ENCODE results near the gene PDZD8.

The PDZD8 gene

GRCh38 chr10:117375360-117376178 is at the start of gene PDZD8:
PDZD8 (minus strand) TSS chr10:117375440; CDS start chr10:117375227, 213 bp downstream.
- DNase-seq = peak; percentile 91

- DNase-seq = no peak
Observed at GRCh38 chr10:117424171-117424570, 48.9 kb upstream of the PDZD8 start.

- DNase-seq = no peak
Observed at GRCh38 chr10:117421985-117422384, 46.7 kb upstream of the PDZD8 start.

- no peak for DNase-seq
Observed at GRCh38 chr10:117420768-117421167, 45.5 kb upstream of the PDZD8 start.

GRCh38 chr10:117419921-117420320 is 44.7 kb upstream of the PDZD8 start:
- DNase-seq = no peak

GRCh38 chr10:117419159-117419558 is 43.9 kb upstream of the PDZD8 start:
- DNase-seq = no peak

- no peak for DNase-seq
Observed at GRCh38 chr10:117418121-117418520, 42.9 kb upstream of the PDZD8 start.

GRCh38 chr10:117417196-117417595 is 42.0 kb upstream of the PDZD8 start:
- DNase-seq = no peak

GRCh38 chr10:117413928-117414618 is 38.8 kb upstream of the PDZD8 start:
- no peak for DNase-seq

GRCh38 chr10:117412469-117413010 is 37.3 kb upstream of the PDZD8 start:
- DNase-seq = no peak

- no peak for DNase-seq
Observed at GRCh38 chr10:117411479-117412399, 36.5 kb upstream of the PDZD8 start.

- DNase-seq = no peak
Observed at GRCh38 chr10:117410557-117410956, 35.3 kb upstream of the PDZD8 start.

- no peak for DNase-seq
Observed at GRCh38 chr10:117409549-117410305, 34.5 kb upstream of the PDZD8 start.

GRCh38 chr10:117408436-117409384 is 33.5 kb upstream of the PDZD8 start:
- no peak for DNase-seq

GRCh38 chr10:117405730-117406129 is 30.5 kb upstream of the PDZD8 start:
- no peak for DNase-seq

- DNase-seq = no peak
Observed at GRCh38 chr10:117400329-117400728, 25.1 kb upstream of the PDZD8 start.

GRCh38 chr10:117399341-117400196 is 24.3 kb upstream of the PDZD8 start:
- DNase-seq = no peak

GRCh38 chr10:117398029-117398428 is 22.8 kb upstream of the PDZD8 start:
- DNase-seq = no peak

GRCh38 chr10:117391436-117392205 is 16.4 kb upstream of the PDZD8 start:
- DNase-seq = no peak

Measured in T1000 (cell line).